Stimulated activated CD4-positive, alpha-beta T cell treated with anti-CD3 and anti-CD28 coated beads, TNF-alpha, amount 100 ng/mL, for 1 hour (primary cell): ENCODE data around the gene CCNQ.

Source experiments
- DNase-seq, 3 donors: peaks; one replicate each; pipeline ENCODE4 v3.0.0-alpha.2; 2020; ENCODE audit warnings: low read depth in 3 of 3, low spot score in 1 of 3

Gene CCNQ

DNA sequence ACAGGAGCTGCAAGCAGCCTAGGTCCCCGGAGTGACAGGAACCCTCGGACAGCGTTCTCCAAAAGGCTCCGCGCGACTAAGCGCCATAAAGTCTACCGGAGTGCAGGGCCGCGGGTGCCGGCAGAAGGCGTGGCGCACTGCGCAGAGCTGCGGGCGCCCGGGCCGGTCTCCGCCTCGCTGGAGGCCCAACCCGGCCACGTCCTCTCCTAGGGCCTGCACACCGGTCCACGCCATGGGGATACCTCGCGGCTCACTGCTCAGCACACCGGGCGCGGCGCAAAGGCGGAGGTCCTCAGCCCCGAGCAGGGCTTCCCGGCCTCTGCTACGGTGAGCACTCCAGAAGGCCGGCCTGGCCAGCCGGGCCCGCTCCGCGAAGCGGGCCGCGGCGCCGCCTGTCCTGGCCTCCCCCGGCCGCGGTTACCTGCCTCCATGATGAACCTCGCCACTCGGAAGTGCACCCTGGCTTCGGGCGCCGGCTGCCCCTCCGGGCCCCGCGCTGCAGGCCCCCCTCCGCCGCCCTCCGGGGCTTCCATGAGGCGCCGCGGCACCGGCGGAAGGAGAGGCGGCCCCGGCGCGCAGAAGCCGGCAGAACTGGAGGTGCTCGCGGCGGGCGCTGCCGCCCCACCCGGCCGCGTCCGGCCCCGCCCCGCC, at the start of gene CCNQ:
Gene CCNQ, minus strand, starts transcription at position 599 of the 651 bp plus-strand sequence. Its CDS starts 66 bp downstream, at position 533.
- no peak for DNase-seq

DNA sequence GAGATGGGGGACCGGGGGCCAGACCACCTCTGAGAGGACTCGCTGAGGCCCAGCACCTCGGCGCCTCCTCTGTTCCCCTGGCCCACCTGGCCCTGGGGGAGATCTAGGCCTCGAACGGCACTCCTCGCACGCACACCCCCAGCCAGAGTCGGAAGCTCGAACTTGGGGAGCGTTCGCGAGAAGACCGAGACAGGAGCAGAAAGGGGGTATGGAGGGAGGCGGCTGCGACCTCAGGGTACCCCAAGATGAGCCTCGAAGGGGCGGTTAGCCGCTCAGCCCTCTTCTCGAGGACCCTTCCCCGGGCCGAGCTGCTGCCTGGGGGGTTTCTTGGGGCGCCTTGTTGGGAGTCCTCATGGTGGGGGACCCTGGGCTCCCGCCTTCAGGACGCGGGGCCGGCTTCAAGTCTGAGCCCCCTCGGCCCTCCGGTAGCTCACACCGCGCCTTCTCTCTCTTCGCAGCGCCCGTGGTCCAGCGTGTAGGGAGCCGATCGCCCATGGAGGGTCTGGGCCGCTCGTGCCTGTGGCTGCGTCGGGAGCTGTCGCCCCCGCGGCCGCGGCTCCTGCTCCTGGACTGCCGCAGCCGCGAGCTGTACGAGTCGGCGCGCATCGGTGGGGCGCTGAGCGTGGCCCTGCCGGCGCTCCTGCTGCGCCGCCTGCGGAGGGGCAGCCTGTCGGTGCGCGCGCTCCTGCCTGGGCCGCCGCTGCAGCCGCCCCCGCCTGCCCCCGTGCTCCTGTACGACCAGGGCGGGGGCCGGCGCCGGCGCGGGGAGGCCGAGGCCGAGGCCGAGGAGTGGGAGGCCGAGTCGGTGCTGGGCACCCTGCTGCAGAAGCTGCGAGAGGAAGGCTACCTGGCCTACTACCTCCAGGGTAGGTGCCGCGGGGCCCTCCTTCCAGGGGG, 48.8 kb upstream of the CCNQ start:
- no peak for DNase-seq

DNA sequence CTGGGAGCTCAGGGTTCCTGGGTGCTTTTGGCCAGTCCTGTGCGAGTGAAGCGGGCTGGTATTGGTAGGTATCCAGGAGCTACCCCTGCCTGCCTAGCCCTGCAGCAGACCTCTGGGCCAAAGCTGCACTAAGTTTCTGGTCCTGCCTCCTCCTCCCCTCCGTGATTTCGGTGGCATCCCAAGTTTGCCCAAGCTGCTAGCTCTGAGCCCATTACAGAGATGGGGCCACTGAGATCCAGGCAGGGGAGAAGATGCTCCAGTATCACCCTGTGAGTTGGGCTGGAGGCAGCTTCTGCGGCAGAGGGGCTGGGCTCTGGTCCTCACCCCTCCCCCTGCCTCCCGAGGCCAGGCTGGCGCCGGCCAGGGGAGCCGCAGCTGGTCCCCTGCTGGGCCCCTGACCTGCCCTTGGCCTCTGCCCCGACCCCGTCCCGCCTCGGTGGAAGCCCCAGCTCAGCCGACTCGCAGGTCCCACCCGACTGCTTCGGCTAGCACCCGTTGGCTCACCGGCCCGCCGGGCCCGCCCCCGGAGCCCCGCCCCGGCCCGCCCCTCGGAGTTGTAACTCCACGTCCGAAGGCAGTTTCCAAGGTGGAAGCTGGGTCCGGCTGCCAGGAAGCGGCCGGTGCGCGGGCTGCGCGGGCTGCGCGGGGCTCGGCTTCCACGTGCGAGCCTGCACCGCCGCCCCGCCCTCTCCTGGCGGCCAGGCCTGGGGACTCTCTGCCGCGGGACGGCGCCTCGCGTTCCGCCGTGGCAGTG, 47.9 kb upstream of the CCNQ start, which contains the start of gene DUSP9:
Gene DUSP9, plus strand, starts transcription at position 584 of the 754 bp plus-strand sequence. CDS start 751 bp downstream, outside the sequence.
- DNase-seq: no peak

DNA sequence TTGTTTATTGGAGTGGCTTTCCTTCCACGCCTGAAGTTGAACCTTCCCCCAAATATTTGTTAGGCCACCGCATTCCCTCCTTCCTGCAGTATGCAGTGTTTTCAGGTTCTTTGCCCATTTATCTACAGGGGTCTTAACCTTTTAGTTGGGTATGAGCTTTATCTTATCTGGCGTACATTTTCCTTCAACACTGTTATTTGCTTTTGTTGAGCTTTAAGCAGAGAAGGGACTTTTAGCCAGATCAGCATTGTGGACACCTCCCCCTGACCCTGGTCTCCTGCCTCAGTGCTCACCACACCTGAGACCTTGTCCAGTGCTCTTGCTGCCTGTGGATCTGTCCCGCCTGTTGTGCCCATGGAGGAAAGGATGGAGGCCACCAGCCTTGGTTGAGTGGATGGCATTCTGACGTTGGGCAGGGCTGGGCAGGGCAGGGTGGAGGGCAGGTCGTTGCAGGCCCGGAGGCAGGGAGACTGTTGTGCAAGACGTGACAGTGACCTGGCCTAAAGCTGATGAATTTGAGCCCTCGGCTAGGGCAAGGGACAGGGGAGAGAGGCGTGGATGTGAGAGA, 47.1 kb upstream of the CCNQ start:
- DNase-seq: no peak

DNA sequence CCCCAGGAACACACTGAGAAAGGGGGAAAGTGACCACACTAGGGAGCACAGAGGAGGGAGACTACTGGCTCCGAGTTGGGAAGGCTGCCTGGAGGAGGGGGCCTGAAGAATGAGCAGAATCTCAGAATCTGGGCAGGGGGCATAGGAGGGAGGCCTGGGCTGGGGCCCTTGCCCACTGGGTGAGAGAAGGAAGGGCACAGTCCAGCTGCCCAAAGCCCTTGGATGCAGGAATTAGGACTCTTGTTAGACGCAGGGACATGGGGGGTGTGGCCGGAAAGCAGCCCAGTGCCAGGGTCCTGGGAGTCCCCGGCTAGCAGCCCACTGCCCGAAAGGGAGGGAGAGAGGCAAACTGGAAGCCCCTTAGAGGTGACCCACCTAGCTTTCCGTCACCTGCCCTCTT, 46.2 kb upstream of the CCNQ start:
- DNase-seq: no peak

DNA sequence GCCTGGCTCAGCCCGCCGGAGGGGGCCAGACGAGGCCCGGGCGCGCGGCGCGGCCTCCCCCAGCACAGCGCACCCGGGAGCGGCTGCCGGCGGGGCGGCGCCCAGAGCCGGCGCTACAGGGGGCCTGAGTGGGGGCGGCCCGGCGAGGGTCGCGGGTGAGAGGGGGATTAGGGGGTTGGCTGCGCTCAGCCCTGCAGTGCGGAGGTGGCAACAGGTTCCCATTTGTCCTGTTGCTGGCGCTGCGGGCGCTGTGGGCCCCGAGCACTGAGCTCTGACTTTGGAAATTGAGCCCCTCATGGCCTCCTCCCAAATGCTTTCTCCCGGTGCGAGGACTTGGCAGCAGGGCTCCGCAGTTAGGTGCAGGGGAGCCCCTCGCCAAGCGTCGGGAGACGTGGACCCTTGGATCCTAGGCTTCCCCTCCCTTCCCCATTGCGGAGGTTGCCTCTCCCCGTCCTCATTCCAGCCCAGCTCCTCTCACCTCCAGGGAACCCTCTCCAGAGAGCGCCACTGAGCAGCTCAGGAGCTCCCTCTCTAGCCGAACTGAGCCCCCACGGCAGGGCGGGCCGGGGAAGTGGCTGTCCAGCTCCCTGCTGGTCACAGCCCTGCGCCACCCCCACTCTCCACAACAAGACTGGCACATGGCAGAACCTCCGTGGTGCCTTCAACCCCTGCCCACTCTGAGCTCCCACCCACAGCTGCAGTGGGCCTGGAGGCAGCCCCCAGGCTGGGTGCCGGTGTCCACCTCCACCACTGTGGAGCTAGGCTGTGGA, 45.6 kb upstream of the CCNQ start:
- DNase-seq: no peak

DNA sequence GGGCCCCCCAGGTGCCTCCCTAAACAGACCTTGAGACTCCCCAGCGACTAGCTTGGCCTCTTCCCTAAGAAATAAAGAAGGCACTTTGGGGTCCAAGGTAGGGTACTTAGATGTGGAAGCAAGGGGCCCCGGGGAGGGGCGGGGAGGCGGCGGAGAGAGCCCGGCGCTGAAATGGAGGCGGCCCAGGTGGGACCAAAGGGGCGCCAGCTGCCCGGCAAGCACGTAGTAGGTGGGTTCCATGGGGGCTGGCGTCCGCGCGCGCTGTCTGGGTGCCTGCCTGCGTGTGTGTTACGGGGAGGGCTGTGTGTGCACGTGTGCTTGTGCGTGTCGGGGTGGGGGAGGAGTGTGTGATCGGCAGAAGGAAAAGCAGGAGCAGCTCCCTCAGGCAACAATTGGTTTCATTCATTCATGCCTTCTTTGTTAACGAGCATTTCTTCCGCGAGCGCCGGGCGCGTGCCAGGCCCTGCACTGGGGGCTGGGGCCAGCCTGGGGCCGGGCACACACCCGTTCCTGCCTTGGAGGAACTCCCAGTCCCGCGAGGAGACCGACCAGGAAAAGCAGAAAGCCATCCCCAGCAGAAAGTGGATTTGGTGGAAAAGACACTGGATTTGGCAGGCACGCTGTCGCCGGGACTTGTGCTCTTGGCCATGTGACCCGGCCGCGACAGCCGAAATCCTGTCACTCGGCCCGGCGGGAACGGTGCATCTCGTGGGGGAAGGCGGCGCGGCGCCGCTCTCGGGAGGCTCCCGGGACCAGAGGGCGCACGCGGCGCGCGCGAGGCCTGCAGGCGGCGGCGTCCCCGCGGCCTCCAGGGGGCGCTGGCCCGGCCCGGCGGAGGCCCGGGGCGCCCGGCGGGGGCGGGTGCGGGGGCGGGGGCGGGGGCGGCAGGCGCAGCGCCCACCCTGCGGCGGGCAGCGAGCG, 44.8 kb upstream of the CCNQ start:
- DNase-seq: no peak

DNA sequence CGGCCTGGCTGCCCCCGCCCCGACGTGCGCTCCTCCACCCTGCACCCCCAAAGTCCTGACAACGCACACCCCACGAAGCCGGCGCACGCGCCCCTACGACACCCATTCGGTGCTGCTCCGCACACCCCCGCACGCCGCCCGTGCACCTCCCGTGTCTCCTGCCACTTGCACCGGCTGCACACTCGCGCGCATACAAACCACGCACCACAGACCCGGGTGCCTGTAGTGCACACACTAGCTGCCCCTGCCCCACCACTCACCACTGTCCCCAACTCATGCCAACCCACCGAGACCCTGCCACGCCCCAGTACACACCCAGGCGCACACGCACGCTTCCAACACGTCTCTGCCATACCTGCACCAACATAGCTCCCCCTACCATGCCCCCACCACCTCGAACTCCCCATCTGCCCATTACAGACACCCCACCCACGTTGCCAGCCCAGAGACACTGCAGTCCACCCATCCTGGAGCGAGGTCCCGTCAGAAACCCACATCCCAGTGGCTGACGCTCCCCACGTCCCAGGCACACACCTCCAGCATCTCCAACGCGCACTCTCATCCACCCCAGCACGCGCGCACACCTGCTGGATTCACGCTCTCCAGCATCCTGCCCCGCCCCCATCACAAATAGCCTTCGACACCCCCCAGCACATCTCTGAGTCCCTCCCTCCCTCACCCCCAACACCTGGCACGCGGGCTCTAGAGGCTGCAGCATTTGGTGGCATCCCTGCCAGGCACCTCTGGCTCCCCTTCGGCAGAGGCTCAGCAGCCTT, 43.9 kb upstream of the CCNQ start:
- DNase-seq: no peak

DNA sequence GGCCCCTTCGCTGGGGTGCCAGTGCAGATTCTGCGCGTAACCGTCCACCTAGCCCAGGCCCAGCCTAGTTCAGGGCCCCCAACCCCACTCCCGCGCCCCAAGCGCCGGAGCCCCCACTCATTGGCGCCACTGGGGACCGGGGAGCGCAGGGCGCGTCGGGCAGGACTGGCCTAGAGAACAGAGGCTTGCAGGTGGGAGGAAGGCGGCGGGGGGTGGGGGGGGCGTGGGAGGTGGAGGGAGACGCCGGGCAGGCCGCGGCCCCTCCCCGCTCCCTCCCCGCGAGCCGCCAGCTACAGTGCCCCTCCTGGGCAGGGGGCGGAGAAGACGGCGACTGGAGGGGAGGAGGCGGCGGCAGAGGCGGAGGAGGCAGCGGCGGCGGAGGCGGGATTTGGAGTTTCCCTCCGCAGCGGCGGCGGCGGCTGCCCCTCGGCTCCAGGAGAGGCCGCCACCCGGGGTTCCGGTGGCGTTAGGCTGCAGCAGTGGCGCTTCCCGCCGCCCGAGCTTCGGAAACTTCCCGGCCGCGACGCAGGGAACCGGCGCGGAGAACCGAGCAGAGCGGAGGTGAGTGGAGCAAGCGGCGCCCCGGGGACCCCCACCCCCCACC, 43.2 kb upstream of the CCNQ start:
- DNase-seq: no peak

DNA sequence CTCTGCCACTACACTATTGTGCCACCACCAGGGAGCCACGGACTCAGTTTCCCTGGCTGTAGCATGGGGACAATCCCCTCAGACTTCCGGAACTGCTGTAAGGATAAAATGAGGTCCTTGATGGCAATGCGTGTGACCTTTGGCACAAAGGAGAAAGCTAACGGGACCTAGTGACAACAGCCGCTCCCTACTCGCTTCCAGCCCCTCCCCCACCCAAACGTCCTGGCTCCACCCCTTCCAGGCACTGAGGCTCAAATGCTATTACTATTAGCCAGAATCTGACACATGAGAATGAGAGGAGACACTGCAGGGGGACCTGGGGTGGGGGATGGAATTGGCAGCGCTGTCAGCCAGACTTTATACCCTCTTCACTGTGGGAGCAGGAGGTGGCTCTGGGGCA, 42.7 kb upstream of the CCNQ start:
- DNase-seq: no peak

DNA sequence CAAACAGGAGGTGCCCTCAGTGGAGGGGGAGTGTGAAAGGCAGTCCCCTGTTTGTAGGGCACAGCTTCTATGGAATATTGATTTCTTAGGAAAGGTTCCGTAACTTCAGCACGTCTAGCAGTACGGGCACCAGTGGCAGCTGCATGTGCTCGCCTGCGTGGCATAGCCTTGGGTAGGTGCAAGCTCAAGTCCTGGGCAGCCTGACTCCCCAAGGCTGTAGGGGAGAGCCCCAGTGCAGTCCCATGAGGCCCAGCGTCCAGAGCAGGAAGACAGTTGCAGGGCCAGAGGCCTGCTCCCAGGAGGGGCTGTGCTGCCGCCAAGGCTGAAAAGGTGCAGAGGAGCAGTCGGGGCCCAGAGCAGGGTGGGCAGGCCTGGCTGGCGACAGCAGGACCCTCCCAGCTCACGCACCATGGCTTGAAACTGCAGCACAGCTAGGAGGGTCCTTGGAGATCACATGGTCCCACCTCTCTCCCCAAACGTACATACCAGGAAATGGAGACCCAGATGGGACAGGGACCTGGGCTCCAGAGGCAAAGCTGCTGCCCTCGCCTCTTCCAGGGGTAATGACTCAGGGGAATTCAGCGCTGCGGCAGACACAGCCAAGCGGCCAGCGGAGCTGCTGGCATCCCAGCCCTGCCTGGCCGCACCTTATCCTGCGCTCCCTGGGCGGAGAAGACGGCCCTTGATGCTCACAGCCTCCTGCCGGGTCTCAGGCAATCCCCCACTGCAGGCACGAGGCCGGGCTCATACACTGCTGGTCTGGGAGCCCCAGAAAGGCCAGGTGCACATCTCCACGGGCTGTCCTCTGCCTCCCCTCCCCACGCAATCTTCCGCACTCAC, 42.0 kb upstream of the CCNQ start:
- no peak for DNase-seq

DNA sequence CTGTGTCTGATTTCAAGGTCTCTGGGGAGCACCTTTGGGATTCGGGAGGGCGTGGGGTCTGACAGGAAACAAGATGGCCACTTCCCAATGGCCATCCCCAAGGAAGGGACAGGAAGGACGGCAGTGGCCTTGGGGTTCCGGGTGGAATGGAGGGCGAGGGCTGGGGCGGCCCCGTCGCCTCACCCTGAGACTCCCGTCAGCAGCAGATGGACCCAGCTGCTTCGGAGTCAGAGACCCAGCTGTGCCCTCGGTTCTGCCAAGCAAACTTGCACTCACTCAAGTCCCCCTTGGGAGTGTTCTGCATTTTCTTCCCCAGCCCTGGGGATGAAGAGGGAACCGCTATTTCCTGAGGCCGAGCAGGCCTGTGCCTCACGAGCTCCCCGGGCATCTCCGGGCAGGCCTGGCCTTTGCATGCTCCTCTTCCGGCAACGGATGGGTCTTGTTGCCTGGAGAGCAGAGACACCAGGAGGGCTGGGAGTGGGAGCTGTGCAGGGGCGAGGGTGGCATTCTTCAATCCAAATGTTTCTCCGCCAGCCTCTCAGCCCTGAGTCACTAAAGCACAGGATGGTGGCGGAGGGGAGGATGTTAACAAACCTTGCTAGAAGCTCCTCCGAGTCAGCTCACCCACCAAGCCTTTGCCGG, 41.2 kb upstream of the CCNQ start:
- DNase-seq: no peak

DNA sequence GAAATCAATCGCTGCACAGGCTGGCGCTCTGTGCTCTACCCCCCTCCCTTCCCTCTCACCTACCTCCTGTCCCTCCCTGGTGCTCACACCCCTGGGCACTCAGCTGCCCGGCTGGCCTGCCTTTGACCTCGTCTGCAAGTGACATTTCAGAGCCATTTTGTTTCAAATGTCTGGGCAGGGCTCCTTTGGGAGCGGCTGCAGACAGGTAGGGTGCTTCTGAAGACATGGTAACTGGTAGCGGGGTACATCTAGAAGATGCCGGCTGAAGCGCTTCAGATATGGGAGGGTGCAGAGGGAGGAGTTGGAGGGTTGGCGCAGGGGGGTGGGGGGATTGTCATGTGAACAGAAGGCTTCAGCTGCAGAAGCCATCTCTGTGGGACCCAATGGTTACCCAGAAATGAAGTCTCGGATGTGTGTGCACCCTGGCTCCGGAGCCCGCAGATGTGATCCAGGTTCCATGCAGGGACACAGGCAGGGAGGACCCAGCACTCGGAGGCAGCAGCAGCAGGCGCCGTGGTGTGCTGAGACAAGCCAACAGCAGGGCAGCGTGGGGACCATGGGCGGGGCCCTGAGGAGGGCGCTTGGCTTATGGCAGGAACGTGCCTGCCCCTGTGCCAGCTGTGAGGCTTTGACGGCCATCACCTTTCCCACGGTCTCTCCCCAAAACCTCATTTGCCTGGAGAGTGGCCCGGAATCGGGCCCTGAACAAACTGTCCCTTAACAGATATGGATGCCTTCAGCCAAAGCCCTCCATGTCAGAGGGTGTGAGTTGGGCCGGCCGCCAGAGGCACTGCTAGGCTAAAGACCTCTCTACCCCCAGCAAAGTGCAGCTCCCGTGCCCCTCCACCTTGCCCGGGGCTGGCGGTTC, 40.5 kb upstream of the CCNQ start:
- no peak for DNase-seq

DNA sequence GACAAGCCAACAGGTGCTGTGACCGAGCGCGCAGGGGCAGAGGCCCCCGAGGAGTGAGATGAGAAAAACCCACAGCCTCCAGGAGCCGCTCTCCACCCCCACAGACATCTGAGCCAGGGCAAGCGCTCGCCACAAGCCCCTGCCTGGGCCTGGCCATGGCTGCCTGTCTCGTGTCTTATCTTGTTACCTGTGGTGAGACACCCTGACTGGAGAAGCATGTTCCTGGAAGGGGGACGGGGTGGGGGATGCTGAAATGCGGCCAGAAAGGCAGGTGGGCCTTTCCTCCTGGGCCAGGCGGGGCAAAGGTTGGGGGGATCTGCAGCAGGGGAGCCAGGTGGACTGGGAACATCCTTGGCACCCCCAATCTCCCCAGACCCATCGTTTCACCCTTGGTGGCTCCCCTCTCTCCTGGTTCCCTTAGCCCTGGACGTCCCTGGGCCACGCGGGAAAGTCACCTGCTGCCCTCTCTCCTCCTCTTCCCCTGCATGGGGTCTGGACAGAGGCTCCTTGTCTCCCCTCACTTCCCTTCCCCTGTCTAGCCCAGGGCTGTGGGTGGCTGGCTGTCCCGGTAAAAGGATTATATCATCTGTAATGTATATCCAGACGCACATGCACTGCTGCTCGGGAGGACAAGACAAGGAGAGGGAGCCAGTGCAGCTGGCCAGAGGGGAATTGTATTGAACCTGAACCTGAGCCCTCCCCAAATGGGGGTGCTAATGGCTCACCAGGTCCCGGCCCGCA, 39.7 kb upstream of the CCNQ start:
- no peak for DNase-seq

DNA sequence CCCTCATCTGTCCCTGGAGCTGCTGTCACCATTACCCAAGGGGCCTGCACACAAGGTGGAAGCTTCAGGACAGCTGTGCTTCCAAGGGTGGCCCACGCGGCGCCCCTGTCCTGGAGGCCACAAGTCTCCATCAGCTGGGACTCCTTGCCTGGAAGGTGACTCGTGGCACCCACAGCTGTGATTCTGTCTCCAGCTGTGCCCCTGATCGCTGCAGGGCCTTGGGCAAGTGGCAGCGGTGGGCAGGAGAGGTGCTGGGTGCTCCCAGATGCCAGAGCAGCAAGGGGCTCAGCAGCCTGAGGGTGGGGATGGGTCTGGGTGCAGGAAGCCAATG, 39.1 kb upstream of the CCNQ start:
- DNase-seq: no peak
